Natural killer cell (primary cell): ENCODE data around the gene SYTL5. TPM values are rescaled to one million over a fixed set of nuclear protein-coding genes. Genes with fewer than 3 reads are reported as not detected.

Experiments used
- ATAC-seq, 3 donors: fragments of 150-1000 bp in 2 of 3; fragments of 200-7000 bp in 1 of 3; cut with Tn5 transposase; 1 replicate in 1 of 3; 2 replicates in 2 of 3; pipeline ENCODE4 v1.10.0; 2021; ENCODE audit warnings: mild to moderate bottlenecking in 2 of 3, moderate library complexity in 2 of 3
- DNase-seq, 2 donors: peaks; one replicate each; pipeline versions ENCODE4 v3.0.0 to v3.0.0-alpha.2; 2013 to 2021; ENCODE audit warnings: mixed read lengths in 1 of 2
- H3K27ac ChIP-seq: one replicate; pipeline ENCODE4 v1.5.1; 2013; ENCODE audit warnings: mild to moderate bottlenecking, low read length
- H3K27me3 ChIP-seq: one replicate; pipeline ENCODE4 v1.6.1; 2013; ENCODE audit warnings: low read length; ENCODE audit not compliant: control insufficient read depth, insufficient read depth
- H3K36me3 ChIP-seq: one replicate; pipeline ENCODE4 v1.6.1; 2013; ENCODE audit warnings: low read length; ENCODE audit not compliant: control insufficient read depth, insufficient read depth
- H3K4me1 ChIP-seq: one replicate; pipeline ENCODE4 v1.6.1; 2013; ENCODE audit warnings: low read length; ENCODE audit not compliant: control insufficient read depth, insufficient read depth
- H3K4me3 ChIP-seq: one replicate; pipeline ENCODE4 v1.5.1; 2013; ENCODE audit warnings: low read length
- H3K9me3 ChIP-seq: one replicate; pipeline ENCODE4 v1.6.1; 2013; ENCODE audit warnings: low read length; ENCODE audit not compliant: control insufficient read depth, insufficient read depth
- H3K27ac Mint-ChIP-seq, 2 donors: one replicate each; pipeline ENCODE4 v1.8.0; 2022; ENCODE audit warnings: mild to moderate bottlenecking in 2 of 2, mixed read lengths in 2 of 2, moderate library complexity in 1 of 2
- H3K27me3 Mint-ChIP-seq, 2 donors: one replicate each; pipeline ENCODE4 v1.8.0; 2022; ENCODE audit warnings: low read depth in 2 of 2, mixed read lengths in 2 of 2
- H3K36me3 Mint-ChIP-seq: one replicate; pipeline ENCODE4 v1.8.0; 2022; ENCODE audit warnings: mixed read lengths
- H3K4me1 Mint-ChIP-seq, 2 donors: one replicate each; pipeline ENCODE4 v1.8.0; 2022; ENCODE audit warnings: mixed read lengths in 2 of 2
- H3K4me3 Mint-ChIP-seq: one replicate; pipeline ENCODE4 v1.8.0; 2022; ENCODE audit warnings: mild to moderate bottlenecking, moderate library complexity, mixed read lengths
- H3K9me3 Mint-ChIP-seq, 2 donors: one replicate each; pipeline ENCODE4 v1.8.0; 2022; ENCODE audit warnings: mixed read lengths in 2 of 2
- CTCF ChIP-seq: fragments of 200-600 bp; IDR thresholded peaks from one replicate; pipeline ENCODE4 v1.8.0; 2022; ENCODE audit warnings: antibody characterized with exemption
- WGBS: methylation state at CpG from one replicate; pipeline ENCODE4 v1.1.7; 2013; ENCODE audit warnings: missing lambda C conversion rate; ENCODE audit not compliant: insufficient coverage; 5-methylcytosine and 5-hydroxymethylcytosine counted together
- intact Hi-C: fragments of 100-400 bp; cut with micrococcal nuclease; formaldehyde crosslinking; loops from one replicate; pipeline ENCODE4 v1.14.2; 2022
- total RNA-seq, 4 donors: library from RNA; stranded (reverse); fragments of 120-200 nt in 1 of 4; gene quantifications; one replicate each; pipeline versions ENCODE4 v1.2.3 to v1.2.4, GENCODE V29; 2013 to 2022

SYTL5 gene
- total RNA-seq, 3 donors from 2014 or later (not counting 1 experiment from before 2014, with no cell fraction given) = 0.05 TPM; not detected in 2

- Mint-ChIP-seq H3K9me3 (no peaks in the 10 kb centered on the region), H3K4me3 (no peak overlapping the region), H3K36me3 (no peaks in the 10 kb centered on the region), H3K27me3 (peaks cover 0 to 3% of the 10 kb centered on the region in 2 donors), H3K4me1 (no peaks in the 10 kb centered on the region), H3K27ac (no peak overlapping the region)
- no peak for ATAC-seq
- 89% methylated on average over 5 of the region's 5 CpGs for WGBS
- TF ChIP-seq CTCF = no peak
- H3K27me3 ChIP-seq = no peaks in the 10 kb centered on the region
- no peaks in the 10 kb centered on the region for H3K36me3 ChIP-seq
- no peak overlapping the region for H3K4me3 ChIP-seq
- no peak overlapping the region for H3K27ac ChIP-seq
- no peaks in the 10 kb centered on the region for H3K4me1 ChIP-seq
- DNase-seq = no peak
- intact Hi-C loops = no loop called here
- H3K9me3 ChIP-seq = no peaks in the 10 kb centered on the region
These were observed 104.8 kb downstream of the SYTL5 start for GRCh38 chrX:38111196-38111595.

- no peak overlapping the region for H3K27ac ChIP-seq
- no peak overlapping the region for H3K4me3 ChIP-seq
- Mint-ChIP-seq H3K27me3 (peaks cover 0 to 3% of the 10 kb centered on the region in 2 donors), H3K9me3 (no peaks in the 10 kb centered on the region), H3K4me1 (no peaks in the 10 kb centered on the region), H3K36me3 (no peaks in the 10 kb centered on the region), H3K4me3 (no peak overlapping the region), H3K27ac (no peak overlapping the region)
- WGBS = 75% methylated on average over 2 of the region's 4 CpGs
- intact Hi-C loops = no loop called here
- TF ChIP-seq CTCF = no peak
- DNase-seq (no peak), ATAC-seq (no peak)
- H3K4me1 ChIP-seq = no peaks in the 10 kb centered on the region
- H3K9me3 ChIP-seq = no peaks in the 10 kb centered on the region
- H3K27me3 ChIP-seq = no peaks in the 10 kb centered on the region
- H3K36me3 ChIP-seq = no peaks in the 10 kb centered on the region
These were observed 106.2 kb downstream of the SYTL5 start for GRCh38 chrX:38112566-38112965.

- intact Hi-C loops = no loop called here
- H3K4me3 ChIP-seq = no peak overlapping the region
- Mint-ChIP-seq H3K9me3 (no peaks in the 10 kb centered on the region), H3K27me3 (peaks cover 3 to 6% of the 10 kb centered on the region in 2 donors), H3K4me3 (no peak overlapping the region), H3K4me1 (no peaks in the 10 kb centered on the region), H3K36me3 (no peaks in the 10 kb centered on the region), H3K27ac (no peak overlapping the region)
- no peaks in the 10 kb centered on the region for H3K4me1 ChIP-seq
- ATAC-seq (no peak), DNase-seq (no peak)
- TF ChIP-seq CTCF = no peak
- no peaks in the 10 kb centered on the region for H3K36me3 ChIP-seq
- no peaks in the 10 kb centered on the region for H3K9me3 ChIP-seq
- 82% methylated on average over 1 of the region's 1 CpG for WGBS
- H3K27ac ChIP-seq = no peak overlapping the region
- no peaks in the 10 kb centered on the region for H3K27me3 ChIP-seq
These were observed 110.4 kb downstream of the SYTL5 start for GRCh38 chrX:38116706-38117105.

GRCh38 chrX:38117485-38117884 is 111.1 kb downstream of the SYTL5 start:
- Histone ChIP-seq H3K36me3 (no peaks in the 10 kb centered on the region), H3K27ac (no peak overlapping the region), H3K4me3 (no peak overlapping the region), H3K9me3 (no peaks in the 10 kb centered on the region), H3K4me1 (no peaks in the 10 kb centered on the region), H3K27me3 (no peaks in the 10 kb centered on the region)
- Mint-ChIP-seq H3K36me3 (no peaks in the 10 kb centered on the region), H3K27ac (no peak overlapping the region), H3K4me3 (no peak overlapping the region), H3K27me3 (peaks cover 3 to 11% of the 10 kb centered on the region in 2 donors), H3K9me3 (no peaks in the 10 kb centered on the region), H3K4me1 (no peaks in the 10 kb centered on the region)
- DNase-seq = no peak
- intact Hi-C loops = no loop called here
- no peak for TF ChIP-seq CTCF
- no peak for ATAC-seq
- 83% methylated on average over 7 of the region's 7 CpGs for WGBS
